Subcutaneous abdominal adipose tissue (tissue), 5 donors: Measurements from ENCODE around the gene CELA3B.
"Not testable (repeated sequence)": the region's sequence is repeated elsewhere in the genome, so short reads cannot be mapped to it uniquely, and the experiment has no call there.

Experiments
- H3K27ac ChIP-seq: one replicate; pipeline ENCODE4 v1.7.0; 2013; ENCODE audit warnings: low read depth, mild to moderate bottlenecking, inconsistent platforms, low read length, moderate library complexity
- H3K27me3 ChIP-seq, 5 donors: one replicate each; pipeline ENCODE4 v1.7.0; 2013; ENCODE audit warnings: low read length in 5 of 5, inconsistent platforms in 1 of 5; ENCODE audit not compliant: control insufficient read depth in 5 of 5, insufficient read depth in 4 of 5
- H3K36me3 ChIP-seq, 5 donors: one replicate each; pipeline ENCODE4 v1.7.0; 2013; ENCODE audit warnings: low read length in 5 of 5; ENCODE audit not compliant: control insufficient read depth in 5 of 5, insufficient read depth in 5 of 5
- H3K4me1 ChIP-seq, 5 donors: one replicate each; pipeline ENCODE4 v1.7.0; 2013; ENCODE audit warnings: low read length in 5 of 5, mild to moderate bottlenecking in 3 of 5, moderate library complexity in 1 of 5; ENCODE audit not compliant: control insufficient read depth in 5 of 5, insufficient read depth in 5 of 5
- H3K4me3 ChIP-seq, 5 donors: one replicate each; pipeline ENCODE4 v1.7.0; 2013; ENCODE audit warnings: low read length in 5 of 5, low read depth in 1 of 5
- H3K9ac ChIP-seq, 5 donors: one replicate each; pipeline ENCODE4 v1.7.0; 2013; ENCODE audit warnings: low read length in 5 of 5, mild to moderate bottlenecking in 4 of 5, moderate library complexity in 3 of 5
- H3K9me3 ChIP-seq, 5 donors: one replicate each; pipeline ENCODE4 v1.7.0; 2013; ENCODE audit warnings: low read length in 5 of 5; ENCODE audit not compliant: control insufficient read depth in 5 of 5
- donor health status: healthy.
- donor health status: healthy.
- donor health status: healthy.
- donor health status: healthy.
- donor health status: healthy.

The CELA3B gene

GRCh38 chr1:21994716-21995115, 17.9 kb downstream of the CELA3B start:
- H3K9me3 ChIP-seq, H3K9ac ChIP-seq, H3K4me1 ChIP-seq, H3K36me3 ChIP-seq, H3K27ac ChIP-seq, H3K27me3 ChIP-seq, H3K4me3 ChIP-seq: not testable (repeated sequence)

- not testable (repeated sequence) for H3K4me1 ChIP-seq, H3K27ac ChIP-seq, H3K27me3 ChIP-seq, H3K9me3 ChIP-seq, H3K4me3 ChIP-seq, H3K36me3 ChIP-seq, H3K9ac ChIP-seq
Measured at GRCh38 chr1:21996663-21996970, 19.8 kb downstream of the CELA3B start.

GRCh38 chr1:21997891-21998623, 21.2 kb downstream of the CELA3B start:
- H3K36me3 ChIP-seq, H3K4me3 ChIP-seq, H3K4me1 ChIP-seq, H3K27ac ChIP-seq, H3K9ac ChIP-seq, H3K9me3 ChIP-seq, H3K27me3 ChIP-seq: not testable (repeated sequence)

- H3K27me3 ChIP-seq, H3K27ac ChIP-seq, H3K4me3 ChIP-seq, H3K9ac ChIP-seq, H3K9me3 ChIP-seq, H3K36me3 ChIP-seq, H3K4me1 ChIP-seq: not testable (repeated sequence)
Measured at GRCh38 chr1:21998624-21999294, 21.9 kb downstream of the CELA3B start.

GRCh38 chr1:21999645-22000044, 22.8 kb downstream of the CELA3B start:
- not testable (repeated sequence) for H3K27ac ChIP-seq, H3K9me3 ChIP-seq, H3K9ac ChIP-seq, H3K4me3 ChIP-seq, H3K4me1 ChIP-seq, H3K27me3 ChIP-seq, H3K36me3 ChIP-seq

- Histone ChIP-seq H3K27ac (no peak within 1 kb of the TSS), H3K27me3 (no peaks in the 10 kb centered on the region), H3K9ac (no peak within 1 kb of the TSS), H3K4me1 (peaks cover 0 to 4% (median 0%) of the 10 kb centered on the region in 5 donors), H3K4me3 (no peak within 1 kb of the TSS), H3K9me3 (no peaks in the 10 kb centered on the region), H3K36me3 (no peaks in the 10 kb centered on the region)
Measured at GRCh38 chr1:22001409-22001808, 24.6 kb downstream of the CELA3B start, which contains the start of gene CELA3A. TSS of gene CELA3A (plus strand) at chr1:22001657. CDS start at chr1:22001675, 18 bp downstream.

GRCh38 chr1:22002461-22002860, 25.6 kb downstream of the CELA3B start:
- not testable (repeated sequence) for H3K27me3 ChIP-seq, H3K4me1 ChIP-seq, H3K9me3 ChIP-seq, H3K36me3 ChIP-seq, H3K27ac ChIP-seq, H3K9ac ChIP-seq, H3K4me3 ChIP-seq

GRCh38 chr1:22002875-22003274, 26.1 kb downstream of the CELA3B start:
- not testable (repeated sequence) for H3K36me3 ChIP-seq, H3K9ac ChIP-seq, H3K4me3 ChIP-seq, H3K9me3 ChIP-seq, H3K27me3 ChIP-seq, H3K4me1 ChIP-seq, H3K27ac ChIP-seq

- H3K27ac ChIP-seq, H3K9ac ChIP-seq, H3K9me3 ChIP-seq, H3K36me3 ChIP-seq, H3K27me3 ChIP-seq, H3K4me1 ChIP-seq, H3K4me3 ChIP-seq: not testable (repeated sequence)
Measured at GRCh38 chr1:22003959-22004358, 27.1 kb downstream of the CELA3B start.

- H3K4me3 ChIP-seq, H3K36me3 ChIP-seq, H3K9ac ChIP-seq, H3K27ac ChIP-seq, H3K27me3 ChIP-seq, H3K9me3 ChIP-seq, H3K4me1 ChIP-seq: not testable (repeated sequence)
Measured at GRCh38 chr1:22005261-22006149, 28.7 kb downstream of the CELA3B start.
